NCI-H1694 treated with DMSO at 0.1 percent for 48 hours (cell line): ENCODE measurements around the gene GPATCH2L.

ENCODE experiments used
- DNase-seq: peaks from one replicate; lab custom pipeline; 2025; lab: John Stamatoyannopoulos, UW

The GPATCH2L gene

GRCh38 chr14:76136476-76137110 lies 15.1 kb upstream of the GPATCH2L start:
- no peak for DNase-seq

GRCh38 chr14:76138119-76138757 lies 13.5 kb upstream of the GPATCH2L start:
- no peak for DNase-seq

GRCh38 chr14:76138758-76139723 lies 12.7 kb upstream of the GPATCH2L start:
- DNase-seq: no peak

GRCh38 chr14:76143642-76144041 lies 8.1 kb upstream of the GPATCH2L start:
- no peak for DNase-seq

GRCh38 chr14:76146976-76147375 lies 4.7 kb upstream of the GPATCH2L start:
- DNase-seq: no peak

- no peak for DNase-seq
These were observed 2.5 kb upstream of the GPATCH2L start for GRCh38 chr14:76149196-76149595.

- DNase-seq: peak; percentile 14
These were observed 585 bp downstream of the GPATCH2L start for GRCh38 chr14:76152333-76152681.

GRCh38 chr14:76153919-76154318 lies 2.2 kb downstream of the GPATCH2L start:
- no peak for DNase-seq

GRCh38 chr14:76154539-76155126 lies 2.9 kb downstream of the GPATCH2L start:
- no peak for DNase-seq

- DNase-seq: no peak
These were observed 12.1 kb downstream of the GPATCH2L start for GRCh38 chr14:76163668-76164363.

GRCh38 chr14:76168531-76168930 lies 16.8 kb downstream of the GPATCH2L start:
- DNase-seq: no peak

GRCh38 chr14:76169776-76170175 lies 18.1 kb downstream of the GPATCH2L start:
- DNase-seq: no peak

- no peak for DNase-seq
These were observed 23.3 kb downstream of the GPATCH2L start for GRCh38 chr14:76174982-76175381.

GRCh38 chr14:76175942-76176341 lies 24.2 kb downstream of the GPATCH2L start:
- DNase-seq: no peak

GRCh38 chr14:76181546-76181945 lies 29.8 kb downstream of the GPATCH2L start:
- DNase-seq: peak; percentile 75

- no peak for DNase-seq
These were observed 34.7 kb downstream of the GPATCH2L start for GRCh38 chr14:76186308-76187027.

GRCh38 chr14:76191297-76191696 lies 39.6 kb downstream of the GPATCH2L start:
- no peak for DNase-seq

GRCh38 chr14:76193696-76194095 lies 42.0 kb downstream of the GPATCH2L start:
- DNase-seq: no peak

GRCh38 chr14:76194327-76194726 lies 42.6 kb downstream of the GPATCH2L start:
- DNase-seq: no peak

- no peak for DNase-seq
These were observed 43.3 kb downstream of the GPATCH2L start for GRCh38 chr14:76195003-76195402.
